Right ventricle myocardium superior (tissue), 1 donor: ENCODE measurements around the gene SPACA5B. TPM values are rescaled to one million over a fixed set of nuclear protein-coding genes. Genes with fewer than 3 reads are reported as not detected.
"Not testable (repeated sequence)": the region's sequence is repeated elsewhere in the genome, so short reads cannot be mapped to it uniquely, and the experiment has no call there.

Experiments
- ATAC-seq: fragments of 200-7000 bp; cut with Tn5 transposase; one replicate; pipeline ENCODE4 v1.9.1; 2020; ENCODE audit warnings: mild to moderate bottlenecking; ENCODE audit not compliant: poor library complexity
- DNase-seq: peaks from one replicate; pipeline ENCODE4 v3.0.0-alpha.2; 2020
- intact Hi-C: fragments of 100-400 bp; cut with DNase I; formaldehyde crosslinking; loops from one replicate; pipeline ENCODE4 v1.11.2; 2022
- long read RNA-seq: library from polyadenylated mRNA; unstranded; transcript quantifications from one replicate; pipeline ENCODE4 v2.0.0, GENCODE V29; 2021
- total RNA-seq: library from RNA; stranded (reverse); fragmentation: NEBNext Ultra II Directional; extraction: Animal tissue kit (Norgen Biotek cat#: 25700); gene quantifications from one replicate; pipeline ENCODE4 v1.2.1, GENCODE V29; 2021
- donor health status: DM: no; HTN: yes; CAD: no; lungs with severe emphysema.

SPACA5B gene
- total RNA-seq, result not detected
- long read RNA-seq, result 0 reads

DNA sequence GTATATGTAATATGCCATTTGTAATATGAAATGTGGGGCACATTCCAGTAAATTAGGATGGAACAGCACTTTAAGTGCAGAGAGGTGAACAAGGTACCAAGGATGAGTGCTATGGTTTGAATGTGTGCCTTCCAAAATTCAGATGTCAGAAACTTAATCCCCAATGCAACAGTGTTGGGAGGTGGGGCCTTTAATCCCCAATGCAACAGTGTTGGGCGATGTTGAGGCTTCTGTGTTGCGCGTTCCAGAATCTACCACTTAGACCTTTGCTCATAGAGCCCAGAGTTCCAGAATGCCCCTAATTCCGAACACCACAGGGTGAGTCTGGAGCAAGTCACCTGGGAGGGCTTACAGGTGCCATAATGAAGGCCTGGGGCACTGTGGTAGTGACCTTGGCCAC, at the start of gene SPACA5B:
TSS of gene SPACA5B (plus strand) at position 301 of the 400 bp plus-strand sequence. CDS start at position 363, 62 bp downstream.
- ATAC-seq, DNase-seq, intact Hi-C loops: not testable (repeated sequence)

DNA sequence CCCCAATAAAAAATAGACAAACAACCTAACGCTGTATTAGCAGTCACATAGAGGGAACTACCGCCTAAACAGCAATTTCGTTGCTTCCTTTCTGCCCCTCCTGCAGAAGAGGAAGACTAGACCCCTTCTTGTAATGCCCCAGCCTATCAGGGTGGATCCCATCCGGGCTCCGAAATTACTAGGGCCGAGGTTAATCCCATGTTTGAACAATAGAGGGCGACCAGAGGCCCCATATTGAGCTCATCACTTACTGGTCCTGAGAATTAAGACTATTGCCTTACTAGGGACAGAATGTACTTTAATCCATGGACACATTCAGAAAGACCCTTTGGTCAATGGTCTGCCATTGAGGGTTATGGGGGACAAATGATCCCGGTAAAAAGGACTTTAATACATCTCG, 47.2 kb upstream of the SPACA5B start:
- DNase-seq, result no peak
- intact Hi-C loops, result no loop called here

DNA sequence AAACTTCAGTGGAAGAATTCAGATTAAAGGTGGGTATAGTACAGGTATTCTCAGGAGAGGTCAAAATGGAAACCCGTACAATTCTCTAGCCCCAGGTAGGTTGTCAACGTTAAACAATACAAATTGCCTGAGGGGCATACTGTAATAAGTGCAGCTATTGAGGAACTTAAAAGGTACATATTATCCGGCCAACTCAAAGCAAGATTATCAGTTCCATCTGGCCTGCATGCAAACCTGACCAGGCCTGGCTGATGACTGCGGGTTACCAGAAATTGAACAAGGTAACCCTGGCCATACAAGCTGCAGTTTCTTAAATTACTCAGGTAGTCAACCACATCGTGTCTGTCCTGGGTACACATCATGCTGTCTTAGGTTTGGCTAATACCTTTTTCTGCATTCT, 46.7 kb upstream of the SPACA5B start:
- no peak for DNase-seq
- intact Hi-C loops, result no loop called here
- no peak for ATAC-seq

More for the DNA sequence above, 47.2 kb upstream of the SPACA5B start:
- ATAC-seq, result peak; percentile 79

DNA sequence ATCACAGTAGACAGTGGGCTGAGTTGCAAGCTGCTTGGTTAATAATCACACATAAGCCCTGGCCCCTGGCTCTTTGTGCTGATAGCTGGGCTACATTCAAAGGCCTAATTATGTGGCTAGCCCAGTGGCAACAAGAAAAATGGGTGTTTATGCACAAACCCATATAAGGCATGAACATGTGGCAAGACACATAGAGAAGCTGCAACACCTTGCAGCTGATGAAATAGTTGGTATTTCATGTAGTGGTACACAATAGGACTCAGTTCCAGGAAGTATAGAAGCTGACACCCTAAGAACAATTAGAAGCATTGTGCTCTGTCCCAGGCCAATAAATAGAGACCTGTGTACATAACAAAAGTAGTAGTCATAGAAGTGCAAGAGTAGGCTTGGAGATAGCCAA, 44.3 kb upstream of the SPACA5B start:
- intact Hi-C loops, result no loop called here
- ATAC-seq (no peak), DNase-seq (no peak)

DNA sequence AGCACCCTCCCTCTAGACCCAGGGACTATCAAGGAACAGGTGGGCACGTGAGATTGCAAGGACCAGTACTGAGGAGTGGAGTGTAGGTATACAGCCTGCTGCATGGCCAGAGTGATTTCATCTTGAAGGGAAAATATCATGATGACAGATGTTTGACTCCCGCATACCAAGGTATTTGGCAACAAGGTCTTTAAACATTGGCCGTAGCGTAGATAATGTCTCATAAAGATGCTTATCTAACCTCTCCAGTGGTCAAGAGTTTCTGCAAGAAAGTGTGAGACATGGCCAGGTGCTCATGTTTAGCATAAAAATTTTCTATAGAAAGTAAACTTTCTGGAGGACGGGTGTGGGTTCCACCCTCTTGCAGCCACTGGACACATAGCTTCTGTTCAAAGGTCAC, 40.3 kb upstream of the SPACA5B start:
- ATAC-seq (no peak), DNase-seq (no peak)
- intact Hi-C loops, result no loop called here

DNA sequence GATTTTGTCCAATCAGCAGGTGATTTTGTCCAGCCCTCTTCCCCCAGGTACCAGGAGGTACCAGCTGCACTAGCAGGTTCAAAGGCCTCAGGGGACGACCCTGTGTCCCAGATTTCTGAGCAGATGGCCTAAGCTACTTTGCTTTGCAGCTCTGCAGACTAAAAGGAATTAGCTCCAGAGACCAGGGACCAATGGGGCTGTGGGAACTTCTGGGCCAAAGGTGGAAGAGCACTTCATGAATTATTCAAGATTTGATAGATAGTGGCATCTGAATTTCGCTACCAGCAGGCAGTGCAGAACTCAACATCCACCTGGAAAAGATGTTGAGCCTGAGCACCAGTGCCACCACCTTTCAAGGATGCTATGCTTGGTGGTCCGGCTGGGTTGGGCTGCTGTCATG, 37.9 kb upstream of the SPACA5B start:
- intact Hi-C loops, DNase-seq, ATAC-seq: not testable (repeated sequence)

DNA sequence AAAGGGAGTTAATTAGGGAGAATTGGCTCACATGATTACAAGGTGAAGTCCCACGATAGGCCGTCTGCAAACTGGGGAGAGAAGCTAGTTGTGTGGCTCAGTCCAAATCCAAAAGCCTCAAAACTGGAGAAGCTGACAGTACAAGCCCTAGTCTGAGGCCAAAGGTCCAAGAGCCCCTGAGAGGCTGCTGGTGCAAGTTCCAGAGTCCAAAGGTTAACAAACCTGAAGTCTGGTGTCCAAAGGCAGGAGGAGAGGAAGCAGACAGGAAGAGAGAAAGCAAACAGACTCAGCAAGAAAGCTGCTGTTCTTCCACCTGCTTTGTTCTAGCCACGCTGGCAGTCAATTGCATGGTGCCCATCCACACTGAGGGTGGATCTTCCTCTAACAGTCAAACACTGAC, 29.0 kb upstream of the SPACA5B start:
- no peak for DNase-seq
- intact Hi-C loops, result no loop called here
- ATAC-seq, result no peak

DNA sequence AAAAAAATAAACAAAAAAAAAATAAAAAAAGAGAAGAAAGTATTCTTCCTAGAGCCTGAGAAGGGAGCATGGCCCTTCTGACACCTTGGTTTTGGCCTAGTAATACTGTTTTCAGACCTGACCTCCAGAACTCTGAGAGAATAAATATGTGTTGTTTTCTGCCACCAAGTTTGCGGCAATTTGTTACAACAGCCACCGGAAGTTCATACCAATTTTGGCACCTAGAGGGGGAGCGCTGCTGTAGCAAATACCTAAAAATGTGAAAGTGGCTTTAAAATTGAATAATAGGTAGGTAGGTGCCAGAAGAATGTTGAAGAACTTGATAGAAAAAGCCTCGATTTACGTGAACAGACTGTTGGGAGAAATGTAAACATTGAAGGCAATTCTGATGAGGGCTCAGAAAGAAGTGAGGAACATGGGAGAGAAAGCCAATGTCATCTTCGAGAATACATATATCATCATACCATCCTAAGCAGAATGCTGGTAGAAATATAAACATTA, 27.5 kb upstream of the SPACA5B start:
- DNase-seq (no peak), ATAC-seq (no peak)
- intact Hi-C loops, result no loop called here

DNA sequence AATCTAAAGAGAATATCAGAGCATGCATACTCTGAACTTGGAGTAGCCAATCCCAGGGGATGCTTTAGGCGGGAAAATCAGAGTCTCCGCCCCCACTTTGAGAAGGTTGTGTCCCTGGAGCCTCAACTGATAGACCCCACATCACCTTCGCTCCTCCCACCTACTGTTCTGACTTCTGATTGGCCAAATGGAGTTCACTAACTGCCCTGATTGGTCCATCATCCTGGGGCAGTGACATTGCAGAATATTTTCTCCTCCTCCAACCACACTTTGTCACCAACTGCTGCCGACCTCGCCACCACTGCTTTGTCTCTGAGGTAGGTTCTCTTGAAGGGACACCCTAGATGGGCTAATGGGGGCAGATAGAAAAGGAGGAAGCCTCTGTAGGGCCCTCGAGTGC, 22.7 kb upstream of the SPACA5B start:
- ATAC-seq (no peak), DNase-seq (no peak)
- intact Hi-C loops, result no loop called here

DNA sequence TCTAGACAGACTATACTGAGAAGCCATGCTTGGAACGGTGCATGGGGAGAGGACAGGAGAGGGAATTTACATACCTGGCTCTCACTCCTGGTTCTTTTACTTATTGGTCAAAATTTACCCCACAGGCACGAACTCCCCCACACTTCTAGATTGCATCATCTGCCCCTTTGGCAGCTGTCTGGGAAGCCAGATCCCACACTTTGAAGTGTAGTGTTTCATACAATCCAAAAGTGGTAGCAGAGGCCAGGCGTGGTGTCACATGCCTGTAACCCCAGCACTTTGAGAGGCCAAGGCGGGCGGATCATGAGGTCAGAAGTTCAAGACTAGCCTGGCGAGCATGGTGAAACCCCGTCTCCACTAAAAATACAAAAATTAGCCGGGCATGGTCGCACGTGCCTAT, 5.1 kb upstream of the SPACA5B start:
- intact Hi-C loops, ATAC-seq, DNase-seq: not testable (repeated sequence)

DNA sequence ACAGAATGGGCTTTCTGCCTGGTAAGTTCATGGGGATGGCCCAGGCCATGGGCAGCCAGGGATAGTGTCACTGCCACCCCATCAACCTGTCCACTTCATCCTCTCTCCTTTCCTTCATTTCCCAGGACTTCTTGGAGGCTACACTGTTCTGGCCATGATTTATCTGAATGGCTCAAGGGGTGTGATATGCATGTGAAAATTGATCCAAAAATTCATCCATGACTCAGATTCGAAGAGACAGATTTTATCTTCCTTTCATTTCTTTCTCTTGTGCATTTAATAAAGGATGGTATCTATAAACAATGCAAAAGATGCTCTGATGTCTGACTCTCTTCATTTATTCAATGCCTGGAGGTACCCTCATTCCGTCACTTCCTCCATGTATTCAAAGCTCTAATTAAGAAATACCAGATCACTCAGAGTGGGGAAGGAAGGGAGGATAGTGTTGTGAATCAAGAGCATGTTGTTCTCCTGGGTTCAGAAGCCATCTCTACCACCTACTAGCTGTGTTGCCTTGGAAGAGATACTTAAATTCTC, 1.9 kb downstream of the SPACA5B start:
- ATAC-seq, intact Hi-C loops, DNase-seq: not testable (repeated sequence)

DNA sequence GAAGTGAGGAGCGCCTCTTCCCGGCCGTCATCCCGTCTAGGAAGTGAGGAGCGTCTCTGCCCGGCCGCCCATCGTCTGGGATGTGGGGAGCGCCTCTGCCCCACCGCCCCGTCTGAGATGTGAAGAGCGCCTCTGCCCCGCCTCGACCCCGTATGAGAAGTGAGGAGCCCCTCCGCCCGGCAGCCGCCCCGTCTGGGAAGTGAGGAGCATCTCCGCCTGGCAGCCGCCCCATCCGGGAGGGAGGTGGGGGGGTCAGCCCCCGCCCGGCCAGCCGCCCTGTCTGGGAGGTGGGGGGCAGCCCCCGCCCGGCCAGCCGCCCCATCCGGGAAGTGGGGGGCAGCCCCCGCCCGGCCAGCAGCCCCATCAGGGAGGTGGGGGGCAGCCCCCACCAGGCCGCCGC, 8.7 kb downstream of the SPACA5B start:
- DNase-seq, ATAC-seq, intact Hi-C loops: not testable (repeated sequence)

DNA sequence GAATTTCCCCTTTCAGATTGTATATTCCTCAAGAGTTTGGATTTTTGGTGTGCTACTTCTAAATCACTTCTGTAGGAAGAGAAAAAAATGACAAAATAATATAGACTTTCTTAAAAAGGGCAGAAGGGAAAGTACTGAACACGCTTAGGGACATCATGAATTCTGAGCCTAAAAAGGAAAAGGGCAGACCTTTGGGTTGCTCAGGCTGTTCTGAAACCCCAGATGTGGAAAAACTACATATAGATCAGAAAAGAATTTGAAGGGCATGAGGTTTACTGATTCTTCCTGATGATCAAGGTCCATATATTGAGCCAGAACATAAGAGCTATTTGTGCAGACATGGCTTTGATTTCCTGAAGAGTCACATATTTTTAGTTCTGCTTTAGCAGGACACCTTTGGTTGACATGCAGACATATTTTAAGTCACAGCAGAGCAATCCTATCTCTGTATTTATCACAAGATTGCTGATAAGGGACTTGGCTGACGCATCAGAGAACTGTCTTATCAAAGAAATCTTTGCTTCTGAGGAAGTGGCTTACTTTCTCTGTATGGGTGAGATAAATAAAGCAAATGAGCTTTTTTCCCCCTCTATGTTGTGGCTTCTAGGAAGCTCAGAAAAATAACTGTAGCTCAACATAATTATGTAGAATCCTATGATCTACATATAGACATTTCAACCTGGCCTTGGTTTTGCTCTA, 11.5 kb downstream of the SPACA5B start:
- intact Hi-C loops, DNase-seq, ATAC-seq: not testable (repeated sequence)

DNA sequence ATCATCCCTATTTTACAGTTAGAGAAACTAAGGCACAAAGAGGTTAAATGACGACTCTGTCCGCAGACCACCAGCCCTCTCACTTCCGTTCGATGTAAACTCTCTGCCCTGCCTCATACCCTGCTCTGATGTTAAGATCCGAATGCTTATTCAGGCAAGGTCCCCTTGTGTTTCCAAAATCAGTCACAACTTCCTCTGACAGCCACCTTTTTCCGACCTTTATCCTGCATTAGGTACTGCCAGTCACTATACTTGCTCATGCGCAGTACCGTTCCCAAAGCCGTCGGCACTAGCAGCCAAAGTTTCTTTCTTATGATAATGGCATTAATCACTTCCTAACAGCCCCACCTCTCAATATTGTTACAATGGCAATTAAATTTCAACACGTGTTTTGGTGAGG, 12.3 kb downstream of the SPACA5B start:
- ATAC-seq, DNase-seq, intact Hi-C loops: not testable (repeated sequence)

DNA sequence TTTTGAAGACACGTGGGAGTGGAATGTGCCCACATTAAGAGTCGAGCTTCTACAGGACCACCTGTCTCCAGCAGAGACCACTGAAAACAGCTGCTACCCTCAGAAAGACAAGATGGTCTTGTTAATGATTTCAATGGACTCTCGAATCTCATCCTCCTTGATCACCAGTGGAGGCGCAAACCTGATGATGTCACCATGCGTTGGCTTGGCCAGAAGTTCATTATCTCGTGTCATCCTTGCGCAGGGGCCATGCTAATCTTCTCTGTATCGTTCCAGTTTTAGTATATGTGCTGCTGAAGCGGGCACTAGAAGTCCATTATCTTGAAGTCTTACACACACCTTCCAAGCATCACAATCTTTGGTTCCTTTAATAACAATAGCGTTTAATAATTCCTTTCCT, 23.3 kb downstream of the SPACA5B start:
- no peak for DNase-seq

DNA sequence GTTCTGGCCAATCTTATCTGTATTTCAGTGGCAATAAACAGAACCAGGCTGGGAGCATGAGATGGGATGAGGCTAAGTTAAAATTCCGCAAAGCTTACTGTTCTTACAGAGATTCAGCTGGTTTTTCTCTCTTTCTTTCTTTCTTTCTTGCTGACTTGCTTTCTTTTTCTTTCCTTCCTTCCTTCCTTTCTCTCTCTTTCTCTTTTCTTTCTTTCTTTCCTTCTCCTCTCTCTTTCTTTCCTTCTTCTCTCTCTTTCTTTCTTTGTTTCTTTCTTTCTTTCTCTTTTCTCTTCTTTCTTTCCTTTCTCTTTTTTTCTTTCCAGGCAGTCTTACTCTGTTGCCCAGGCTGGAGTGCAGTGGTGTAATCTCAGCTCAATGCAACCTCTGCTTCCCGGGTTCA, 24.4 kb downstream of the SPACA5B start:
- intact Hi-C loops, result no loop called here
- DNase-seq, result no peak
- ATAC-seq, result no peak

More for the DNA sequence above, 23.3 kb downstream of the SPACA5B start:
- no peak for ATAC-seq
- intact Hi-C loops, result no loop called here

DNA sequence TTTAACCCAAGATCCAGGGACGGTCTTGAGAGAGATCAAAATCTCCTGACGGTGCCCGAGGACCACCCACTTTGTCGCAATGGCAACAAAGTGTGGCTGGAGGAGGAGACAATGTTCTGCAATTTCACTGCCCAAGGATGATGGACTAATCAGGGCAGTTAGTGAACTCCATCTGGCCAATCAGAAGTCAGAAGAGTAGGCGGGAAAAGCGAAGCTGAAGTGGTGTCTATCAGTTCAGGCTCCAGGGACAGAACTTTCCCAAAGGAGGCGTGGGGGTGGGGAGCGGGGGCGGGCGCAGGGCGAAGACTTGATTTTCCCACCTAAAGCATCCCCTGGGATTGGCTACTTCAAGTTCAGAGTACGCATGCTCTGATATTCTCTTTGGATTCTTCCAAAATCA, 25.6 kb downstream of the SPACA5B start:
- no peak for ATAC-seq
- intact Hi-C loops, result no loop called here
- no peak for DNase-seq

DNA sequence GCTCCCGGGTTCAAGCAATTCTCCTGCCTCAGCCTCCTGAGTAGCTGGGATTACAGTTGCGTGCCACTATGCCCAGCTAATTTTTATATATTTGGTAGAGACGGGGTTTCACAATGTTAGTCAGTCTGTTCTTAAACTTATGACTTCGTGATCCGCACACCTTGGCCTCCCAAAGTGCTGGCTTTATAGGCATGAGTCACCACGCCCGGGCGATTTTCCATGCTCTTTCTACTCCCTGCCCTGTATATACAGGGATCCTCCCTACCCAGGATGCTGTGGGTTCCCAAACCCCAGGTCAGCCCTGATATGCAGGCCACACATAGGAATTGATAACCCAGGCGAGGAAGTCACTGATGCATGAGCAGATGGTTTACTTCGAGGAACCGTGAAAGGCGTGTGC, 34.8 kb downstream of the SPACA5B start:
- no peak for ATAC-seq
- DNase-seq, result no peak
- intact Hi-C loops, result no loop called here

DNA sequence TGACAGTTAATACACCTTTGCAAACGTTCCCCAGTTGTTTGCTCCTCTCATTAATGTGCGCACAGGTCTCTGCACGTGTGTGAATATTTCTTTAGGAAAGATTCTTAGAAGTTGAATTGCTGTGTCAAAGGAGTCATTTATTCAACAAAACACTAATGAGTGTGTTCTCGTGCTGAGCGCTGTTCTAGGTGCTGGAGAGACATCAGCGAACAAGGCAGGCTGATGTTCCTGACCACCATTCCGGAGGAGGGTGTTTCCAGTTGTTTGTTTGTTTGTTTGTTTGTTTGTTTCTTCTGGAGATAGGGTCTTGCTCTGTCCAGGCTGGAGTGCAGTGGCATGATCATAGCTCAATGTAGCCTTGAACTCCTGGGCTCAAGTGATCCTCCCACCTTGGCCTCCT, 35.9 kb downstream of the SPACA5B start:
- intact Hi-C loops, ATAC-seq, DNase-seq: not testable (repeated sequence)

DNA sequence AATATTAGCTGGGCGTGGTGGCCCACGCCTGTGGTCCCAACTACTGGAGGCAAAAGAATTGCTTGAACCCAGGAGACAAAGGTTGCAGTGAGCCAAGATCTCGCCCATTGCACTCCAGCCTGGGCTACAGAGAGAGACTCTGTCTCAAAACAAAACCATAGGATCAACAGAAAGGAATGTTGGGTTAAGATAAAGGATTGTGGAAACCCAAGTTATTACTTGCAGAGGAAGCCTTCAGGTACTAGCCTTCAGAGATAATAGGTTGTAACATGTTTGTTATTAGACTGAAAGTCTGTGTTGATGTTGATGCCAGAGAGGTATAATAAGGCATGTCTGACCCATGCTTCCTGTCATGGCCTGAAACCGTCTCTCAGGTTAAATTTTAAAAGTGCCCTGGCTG, 49.3 kb downstream of the SPACA5B start:
- ATAC-seq, result no peak
- no peak for DNase-seq
- intact Hi-C loops, result no loop called here
